Esophagus (tissue), 2 donors: Measurements from ENCODE around the gene HDAC11. TPM values are rescaled to one million over a fixed set of nuclear protein-coding genes. Genes with fewer than 3 reads are reported as not detected.

Experiments used
- H3K27ac ChIP-seq, 2 donors: one replicate each; pipeline ENCODE4 v1.5.1; 2013; ENCODE audit warnings: low read depth in 2 of 2, mild to moderate bottlenecking in 2 of 2, inconsistent platforms in 1 of 2, low read length in 1 of 2, moderate library complexity in 1 of 2
- H3K27me3 ChIP-seq, 2 donors: one replicate each; pipeline ENCODE4 v1.6.1; 2013; ENCODE audit warnings: low read length in 2 of 2, control low read depth in 1 of 2, mild to moderate bottlenecking in 1 of 2; ENCODE audit not compliant: insufficient read depth in 2 of 2, control insufficient read depth in 1 of 2
- H3K36me3 ChIP-seq, 2 donors: one replicate each; pipeline ENCODE4 v1.6.1; 2013; ENCODE audit warnings: low read length in 1 of 2; ENCODE audit not compliant: control insufficient read depth in 2 of 2, insufficient read depth in 2 of 2
- H3K4me1 ChIP-seq, 2 donors: one replicate each; pipeline ENCODE4 v1.6.1; 2013; ENCODE audit warnings: low read length in 1 of 2; ENCODE audit not compliant: control insufficient read depth in 2 of 2, insufficient read depth in 2 of 2
- H3K4me3 ChIP-seq, 2 donors: one replicate each; pipeline ENCODE4 v1.5.1; 2013; ENCODE audit warnings: low read length in 2 of 2, mild to moderate bottlenecking in 2 of 2, low read depth in 1 of 2, moderate library complexity in 1 of 2
- H3K9me3 ChIP-seq, 2 donors: one replicate each; pipeline ENCODE4 v1.6.1; 2013; ENCODE audit warnings: mild to moderate bottlenecking in 2 of 2, low read depth in 1 of 2, low read length in 1 of 2, moderate library complexity in 1 of 2; ENCODE audit not compliant: control insufficient read depth in 2 of 2, insufficient read depth in 1 of 2
- WGBS, 2 donors: extraction: QIAGEN DNeasy Blood & Tissue Kit; methylation state at CpG; one replicate each; pipeline ENCODE4 v1.1.7; 2013; 5-methylcytosine and 5-hydroxymethylcytosine counted together
- polyA plus RNA-seq, 2 donors: library from polyadenylated mRNA; stranded (reverse); fragments of 200-250 nt; gene quantifications; one replicate each; pipeline ENCODE4 v1.2.3, GENCODE V29; 2013
- donor health status: healthy with polysubstance abuse.
- donor health status: Bipolar disorder and iron deficiency.

HDAC11 gene
- polyA plus RNA-seq, 2 donors: 12.9 TPM

DNA sequence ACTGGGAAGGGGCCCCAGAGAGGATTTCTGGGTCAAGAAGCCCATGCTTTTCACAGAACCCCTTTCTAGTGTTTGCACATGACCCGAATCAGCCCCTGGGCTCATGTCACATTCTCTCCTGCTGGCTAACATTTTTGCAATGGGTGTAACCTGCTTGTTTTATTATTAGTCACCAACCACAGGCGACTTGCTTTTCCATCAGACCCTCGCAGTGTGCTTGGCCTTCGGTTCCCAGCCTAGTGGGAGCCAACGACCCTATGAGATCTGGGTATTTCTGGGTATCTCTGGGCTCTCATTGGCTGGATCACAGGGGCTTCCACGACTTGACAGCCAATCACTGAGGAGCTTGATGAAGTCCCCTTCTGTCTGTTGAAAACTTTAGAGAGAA is 57.8 kb downstream of the HDAC11 start:
- no peaks in the 10 kb centered on the region for H3K36me3 ChIP-seq
- no peak overlapping the region for H3K27ac ChIP-seq
- no peaks in the 10 kb centered on the region for H3K27me3 ChIP-seq
- peaks cover 0 to 6% of the 10 kb centered on the region in 2 donors for H3K4me1 ChIP-seq
- H3K9me3 ChIP-seq: peaks cover 0 to 5% of the 10 kb centered on the region in 2 donors
- H3K4me3 ChIP-seq: no peak overlapping the region
- 41 to 46% methylated on average over 6 of the region's 6 CpGs for WGBS, 2 donors

DNA sequence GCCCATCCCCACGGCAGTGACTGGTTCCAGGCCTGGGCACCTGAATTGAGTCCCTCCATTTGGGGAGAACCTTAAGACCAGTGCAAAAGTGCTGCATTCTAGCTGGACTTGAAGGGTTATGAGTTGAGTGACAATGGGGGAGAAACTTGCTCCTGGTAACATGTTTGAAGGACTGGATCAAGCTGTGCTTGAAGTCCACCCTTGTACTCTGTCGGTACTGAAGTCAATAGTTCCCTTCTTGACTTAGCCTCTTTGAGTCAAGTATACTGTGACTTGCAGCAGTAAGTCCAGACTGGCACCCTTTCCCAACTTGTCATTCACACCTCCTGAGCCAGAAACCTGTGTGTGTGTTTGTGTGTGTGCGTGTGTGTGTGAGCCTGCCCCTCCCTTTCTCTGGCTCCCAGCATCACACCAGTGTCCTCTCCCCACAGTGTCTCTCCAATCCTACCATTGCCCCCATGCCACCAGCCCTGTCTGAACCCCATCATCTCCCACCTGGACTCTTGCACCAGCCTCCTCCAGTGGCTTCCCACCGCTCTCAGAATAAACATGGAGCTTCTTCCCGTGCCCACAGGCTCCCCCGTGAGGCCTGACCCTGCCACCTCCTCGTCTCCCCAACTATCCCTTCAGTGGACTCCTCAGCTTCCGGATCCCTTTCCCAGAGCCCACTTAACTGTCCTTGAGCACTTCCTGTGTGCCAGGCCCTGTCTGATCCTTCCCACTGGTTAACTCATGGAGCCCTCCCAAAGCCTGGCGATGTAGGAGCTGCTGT is 58.6 kb downstream of the HDAC11 start:
- H3K27ac ChIP-seq: peak overlapping the region in 1 of 2 donors; percentile 2
- WGBS, 2 donors: 86 to 87% methylated on average over 9 of the region's 9 CpGs

GRCh38 chr3:13539292-13539638 is 59.2 kb downstream of the HDAC11 start:
- Histone ChIP-seq H3K4me3 (no peak overlapping the region), H3K27ac (no peak overlapping the region), H3K36me3 (no peaks in the 10 kb centered on the region), H3K27me3 (no peaks in the 10 kb centered on the region), H3K4me1 (peaks cover 0 to 5% of the 10 kb centered on the region in 2 donors), H3K9me3 (peaks cover 0 to 7% of the 10 kb centered on the region in 2 donors)
- 84 to 88% methylated on average over 5 of the region's 5 CpGs for WGBS, 2 donors

More for the DNA sequence above, 58.6 kb downstream of the HDAC11 start:
- Histone ChIP-seq H3K27me3 (no peaks in the 10 kb centered on the region), H3K4me1 (peaks cover 0 to 6% of the 10 kb centered on the region in 2 donors), H3K9me3 (peaks cover 0 to 7% of the 10 kb centered on the region in 2 donors), H3K36me3 (no peaks in the 10 kb centered on the region), H3K4me3 (no peak overlapping the region)

GRCh38 chr3:13539671-13540070 is 59.6 kb downstream of the HDAC11 start:
- H3K36me3 ChIP-seq: no peaks in the 10 kb centered on the region
- peaks cover 0 to 7% of the 10 kb centered on the region in 2 donors for H3K9me3 ChIP-seq
- WGBS, 2 donors: 73 to 83% methylated on average over 8 of the region's 8 CpGs
- no peak overlapping the region for H3K4me3 ChIP-seq
- peaks cover 0 to 7% of the 10 kb centered on the region in 2 donors for H3K4me1 ChIP-seq
- no peak overlapping the region for H3K27ac ChIP-seq
- H3K27me3 ChIP-seq: no peaks in the 10 kb centered on the region

- no peak overlapping the region for H3K27ac ChIP-seq
- 63 to 69% methylated on average over 4 of the region's 4 CpGs for WGBS, 2 donors
Observed at GRCh38 chr3:13540297-13540995, 60.3 kb downstream of the HDAC11 start.

DNA sequence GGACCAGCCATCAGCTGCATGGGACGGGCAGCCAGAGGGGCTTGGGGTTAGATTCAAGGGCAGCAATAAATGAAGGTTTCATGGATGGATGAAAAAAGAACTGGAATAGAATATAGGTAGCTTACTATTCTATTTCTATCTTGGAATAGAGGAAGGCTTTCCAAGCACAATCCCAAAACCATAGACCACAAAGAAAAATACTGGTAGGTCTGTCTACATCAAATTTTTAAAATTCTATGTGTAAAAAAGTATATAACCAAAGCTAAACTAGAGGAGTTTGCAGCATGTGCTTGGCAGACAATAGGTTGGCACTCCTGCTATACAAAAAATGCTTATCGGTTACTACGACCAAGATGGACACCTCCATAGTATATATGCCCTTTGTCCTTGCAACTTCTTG is 61.6 kb downstream of the HDAC11 start:
- no peaks in the 10 kb centered on the region for H3K27me3 ChIP-seq
- H3K4me3 ChIP-seq: no peak overlapping the region
- no peaks in the 10 kb centered on the region for H3K36me3 ChIP-seq
- 59 to 64% methylated on average over 3 of the region's 3 CpGs for WGBS, 2 donors
- no peak overlapping the region for H3K27ac ChIP-seq
- peaks cover 0 to 7% of the 10 kb centered on the region in 2 donors for H3K4me1 ChIP-seq
- peaks cover 0 to 7% of the 10 kb centered on the region in 2 donors for H3K9me3 ChIP-seq

More at GRCh38 chr3:13540297-13540995, 60.3 kb downstream of the HDAC11 start:
- Histone ChIP-seq H3K9me3 (peaks cover 0 to 7% of the 10 kb centered on the region in 2 donors), H3K4me1 (peaks cover 0 to 7% of the 10 kb centered on the region in 2 donors), H3K36me3 (no peaks in the 10 kb centered on the region), H3K27me3 (no peaks in the 10 kb centered on the region), H3K4me3 (no peak overlapping the region)

DNA sequence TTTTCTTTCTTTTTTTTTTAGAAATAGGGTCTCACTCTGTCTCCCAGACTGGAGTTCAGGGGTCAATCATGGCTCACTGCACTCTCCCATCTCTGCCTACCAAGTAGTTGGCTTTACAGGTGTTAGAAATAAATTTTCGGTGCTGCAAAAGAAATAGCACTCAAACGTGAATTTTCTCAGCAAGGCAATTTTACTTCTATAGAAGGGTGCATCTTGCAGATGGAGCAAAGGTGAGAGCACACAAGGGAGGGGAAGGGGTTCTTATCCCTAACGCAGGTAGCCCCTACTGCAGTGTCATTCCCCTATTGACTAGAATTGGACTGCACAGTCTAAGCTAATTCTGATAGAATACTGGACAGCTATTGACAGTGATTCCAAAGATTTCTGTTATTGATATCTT is 62.0 kb downstream of the HDAC11 start:
- H3K27ac ChIP-seq: no peak overlapping the region
- peaks cover 0 to 7% of the 10 kb centered on the region in 2 donors for H3K4me1 ChIP-seq
- no peaks in the 10 kb centered on the region for H3K27me3 ChIP-seq
- H3K36me3 ChIP-seq: no peaks in the 10 kb centered on the region
- H3K4me3 ChIP-seq: no peak overlapping the region
- WGBS, 2 donors: 83 to 85% methylated on average over 3 of the region's 3 CpGs
- H3K9me3 ChIP-seq: peaks cover 0 to 7% of the 10 kb centered on the region in 2 donors

DNA sequence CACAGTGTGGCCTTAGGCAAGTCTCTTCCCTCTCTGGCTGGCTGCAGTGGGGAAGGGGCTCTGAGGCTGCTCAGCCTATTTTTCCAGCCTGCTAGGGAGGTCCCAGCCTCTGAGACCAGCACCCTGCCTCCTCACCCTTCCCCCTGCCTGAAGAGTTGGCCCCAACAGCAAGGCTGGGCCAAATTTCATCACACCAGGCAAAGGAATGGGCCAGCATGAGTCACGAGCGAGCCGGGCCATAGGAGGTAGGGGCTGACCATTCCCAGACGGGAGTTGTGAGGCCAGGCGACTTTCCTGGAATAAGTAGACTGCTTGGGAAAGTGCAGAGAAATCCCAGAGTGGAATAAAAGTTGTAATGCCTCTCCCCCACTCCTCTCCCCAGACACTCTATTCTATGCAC is 63.1 kb downstream of the HDAC11 start:
- Histone ChIP-seq H3K36me3 (no peaks in the 10 kb centered on the region), H3K27ac (no peak overlapping the region), H3K4me3 (no peak overlapping the region), H3K4me1 (peaks cover 0 to 7% of the 10 kb centered on the region in 2 donors), H3K9me3 (peaks cover 0 to 7% of the 10 kb centered on the region in 2 donors), H3K27me3 (no peaks in the 10 kb centered on the region)
- WGBS, 2 donors: 55 to 83% methylated on average over 5 of the region's 5 CpGs

- peak overlapping the region in 1 of 2 donors; percentile 22 for H3K27ac ChIP-seq
- WGBS, 2 donors: 35 to 45% methylated on average over 6 of the region's 6 CpGs
- peaks cover 4 to 10% of the 10 kb centered on the region in 2 donors for H3K4me1 ChIP-seq
Observed at GRCh38 chr3:13544293-13544831, 64.3 kb downstream of the HDAC11 start.

More at GRCh38 chr3:13544293-13544831, 64.3 kb downstream of the HDAC11 start:
- H3K9me3 ChIP-seq: peaks cover 0 to 7% of the 10 kb centered on the region in 2 donors
- no peak overlapping the region for H3K4me3 ChIP-seq
- H3K36me3 ChIP-seq: no peaks in the 10 kb centered on the region
- H3K27me3 ChIP-seq: no peaks in the 10 kb centered on the region
